Mammary epithelial cell (primary cell): Measurements from ENCODE around the gene ENOX1.

Experiments used
- CTCF ChIP-seq, 2 donors: IDR thresholded peaks in 1 of 2; conservative IDR thresholded peaks in 1 of 2; 2 replicates each; pipeline ENCODE4 v1.5.1; 2011 to 2012; ENCODE audit warnings: inconsistent platforms in 2 of 2, low read length in 2 of 2, mild to moderate bottlenecking in 2 of 2, control low read depth in 1 of 2, low read depth in 1 of 2; ENCODE audit not compliant: insufficient read depth in 1 of 2; ENCODE audit errors: extremely low read depth in 1 of 2
- EZH2 ChIP-seq: IDR thresholded peaks from 2 replicates; pipeline ENCODE4 v1.6.1; 2012; ENCODE audit warnings: low read length, inconsistent platforms, borderline replicate concordance

- TF ChIP-seq CTCF (conservative IDR thresholded peaks at IDR 0.05 in 1 of 2, IDR thresholded peaks at IDR 0.05 in 1 of 2; ENCODE audit: extremely low read depth in 1 of 2, insufficient read depth in 1 of 2, low read depth in 1 of 2, low read length in 2 of 2), result no peak
- TF ChIP-seq EZH2, result no peak
Observed at GRCh38 chr13:43567608-43568007, 219.2 kb downstream of the ENOX1 start.
